Ramos (cell line): ENCODE results near the gene GIMAP8.
"Not testable (repeated sequence)": the region's sequence is repeated elsewhere in the genome, so short reads cannot be mapped to it uniquely, and the experiment has no call there.

Source experiments
- in situ Hi-C: fragments of 300-500 bp; cut with MboI; formaldehyde crosslinking; loops from one replicate; pipeline ENCODE4 v1.14.3; 2022; ENCODE audit warnings: low sequenced_read_pairs; ENCODE audit not compliant: unreplicated experiment

GIMAP8 gene

GRCh38 chr7:150453892-150454291 lies 3.5 kb downstream of the GIMAP8 start:
- in situ Hi-C loops = no loop called here

- in situ Hi-C loops = not testable (repeated sequence)
These were observed 6.6 kb downstream of the GIMAP8 start for GRCh38 chr7:150457064-150457463.

- in situ Hi-C loops = no loop called here
These were observed 7.8 kb downstream of the GIMAP8 start for GRCh38 chr7:150458235-150458634.

- in situ Hi-C loops = no loop called here
These were observed 8.3 kb downstream of the GIMAP8 start for GRCh38 chr7:150458756-150459155.

GRCh38 chr7:150461520-150461919 lies 11.1 kb downstream of the GIMAP8 start:
- in situ Hi-C loops = no loop called here

GRCh38 chr7:150462413-150462812 lies 12.0 kb downstream of the GIMAP8 start:
- in situ Hi-C loops = no loop called here

- in situ Hi-C loops = no loop called here
These were observed 13.0 kb downstream of the GIMAP8 start for GRCh38 chr7:150463461-150463860.

- in situ Hi-C loops = no loop called here
These were observed 14.5 kb downstream of the GIMAP8 start for GRCh38 chr7:150464962-150465361.

- in situ Hi-C loops = no loop called here
These were observed 15.0 kb downstream of the GIMAP8 start for GRCh38 chr7:150465414-150465813.

- in situ Hi-C loops = no loop called here
These were observed 16.0 kb downstream of the GIMAP8 start for GRCh38 chr7:150466477-150466876.

GRCh38 chr7:150468241-150468640 lies 17.8 kb downstream of the GIMAP8 start:
- in situ Hi-C loops = no loop called here

- in situ Hi-C loops = no loop called here
These were observed 21.5 kb downstream of the GIMAP8 start for GRCh38 chr7:150471886-150472285.

GRCh38 chr7:150473902-150474301 lies 23.5 kb downstream of the GIMAP8 start:
- in situ Hi-C loops = no loop called here

- in situ Hi-C loops = no loop called here
These were observed 25.9 kb downstream of the GIMAP8 start for GRCh38 chr7:150476285-150476684.

- in situ Hi-C loops = no loop called here
These were observed 26.6 kb downstream of the GIMAP8 start for GRCh38 chr7:150476819-150477631.

- in situ Hi-C loops = no loop called here
These were observed 28.7 kb downstream of the GIMAP8 start for GRCh38 chr7:150479023-150479716.

GRCh38 chr7:150481186-150481920 lies 30.9 kb downstream of the GIMAP8 start:
- in situ Hi-C loops = no loop called here

GRCh38 chr7:150481922-150482321 lies 31.5 kb downstream of the GIMAP8 start:
- in situ Hi-C loops = no loop called here

- in situ Hi-C loops = not testable (repeated sequence)
These were observed 33.1 kb downstream of the GIMAP8 start for GRCh38 chr7:150483514-150483913.

GRCh38 chr7:150484071-150484470 lies 33.6 kb downstream of the GIMAP8 start:
- in situ Hi-C loops = not testable (repeated sequence)

- in situ Hi-C loops = no loop called here
These were observed 37.2 kb downstream of the GIMAP8 start for GRCh38 chr7:150487625-150488024.
